Measurements from ENCODE around the gene KNOP1.
"Not testable (repeated sequence)": the region's sequence is repeated elsewhere in the genome, so short reads cannot be mapped to it uniquely, and the experiment has no call there.

KNOP1 gene

GRCh38 chr16:19679281-19679680 is 38.7 kb downstream of the KNOP1 start:
- not testable (repeated sequence) for DNase-seq

GRCh38 chr16:19678804-19679203 is 39.2 kb downstream of the KNOP1 start:
- DNase-seq = no peak

GRCh38 chr16:19677402-19677801 is 40.6 kb downstream of the KNOP1 start:
- DNase-seq = no peak

GRCh38 chr16:19674485-19674884 is 43.5 kb downstream of the KNOP1 start:
- DNase-seq = no peak

- DNase-seq = no peak
Observed at GRCh38 chr16:19672378-19672777, 45.6 kb downstream of the KNOP1 start.

- DNase-seq = no peak
Observed at GRCh38 chr16:19666477-19666876, 51.5 kb downstream of the KNOP1 start.

- not testable (repeated sequence) for DNase-seq
Observed at GRCh38 chr16:19665313-19665712, 52.7 kb downstream of the KNOP1 start.

GRCh38 chr16:19664166-19664565 is 53.9 kb downstream of the KNOP1 start:
- no peak for DNase-seq

GRCh38 chr16:19662351-19662750 is 55.7 kb downstream of the KNOP1 start:
- no peak for DNase-seq

GRCh38 chr16:19660432-19660831 is 57.6 kb downstream of the KNOP1 start:
- no peak for DNase-seq

- no peak for DNase-seq
Observed at GRCh38 chr16:19659554-19659953, 58.5 kb downstream of the KNOP1 start.

GRCh38 chr16:19657831-19658230 is 60.2 kb downstream of the KNOP1 start:
- DNase-seq = no peak

GRCh38 chr16:19655242-19655777 is 62.7 kb downstream of the KNOP1 start:
- no peak for DNase-seq

- no peak for DNase-seq
Observed at GRCh38 chr16:19654147-19654546, 63.9 kb downstream of the KNOP1 start.
